GM12878 (cell line): ENCODE measurements around the gene HSD17B2. TPM values are rescaled to one million over a fixed set of nuclear protein-coding genes. Genes with fewer than 3 reads are reported as not detected.

Source experiments
- ATAC-seq: fragments of 200-7000 bp; cut with Tn5 transposase; 3 replicates; pipeline ENCODE4 v1.9.1; 2020; ENCODE audit warnings: mild to moderate bottlenecking, moderate library complexity
- BruUV-seq: library from RNA; stranded (reverse); fragments of 400-500 nt; replicated peaks from 2 replicates; lab custom pipeline; 2021; lab: Mats Ljungman, UMichigan
- CTCF ChIA-PET: fragments of 300-600 bp; sonication (Branson Sonifier 250); formaldehyde crosslinking; extraction: SDS; loops from one replicate; lab custom pipeline; 2021; ENCODE audit warnings: inconsistent platforms; lab: Yijun Ruan, JAX
- POLR2A ChIA-PET: fragments of 350-600 bp; formaldehyde crosslinking; extraction: SDS; loops from one replicate; lab custom pipeline; 2021; ENCODE audit warnings: inconsistent platforms; lab: Charles Lee
- RAD21 ChIA-PET: fragments of 300-600 bp; sonication (Branson Sonifier 250); formaldehyde crosslinking; loops from one replicate; lab custom pipeline; 2023; ENCODE audit warnings: antibody characterized with exemption; ENCODE audit not compliant: unreplicated experiment; lab: Charles Lee
- SMC1A ChIA-PET: fragments of 300-600 bp; sonication (Branson Sonifier 250); formaldehyde crosslinking; loops from one replicate; lab custom pipeline; 2023; ENCODE audit not compliant: unreplicated experiment, uncharacterized antibody; lab: Charles Lee
- DNase-seq: peaks from one replicate; pipeline ENCODE4 v3.0.0-alpha.2; 2011; ENCODE audit warnings: low read depth, low spot score
- FAIRE-seq: peaks from 3 replicates; lab custom pipeline; 2011; peaks lifted over from hg19 to GRCh38; lab: Jason Lieb, UNC
- H2AFZ ChIP-seq: 2 replicates; pipeline ENCODE4 v1.6.0; 2011; ENCODE audit warnings: low read depth, low read length, control low read depth; ENCODE audit not compliant: control insufficient read depth
- H3K27ac ChIP-seq: 2 replicates; pipeline ENCODE4 v1.5.1; 2011; ENCODE audit warnings: control low read depth; ENCODE audit not compliant: control insufficient read depth, insufficient read depth
- H3K27me3 ChIP-seq, 2 experiments: replicated peaks in 1 of 2; 2 replicates each; pipeline versions ENCODE4 v1.6.0 to v1.6.1; 2011; ENCODE audit warnings: low read length in 1 of 2; ENCODE audit not compliant: control insufficient read depth in 2 of 2, insufficient read depth in 2 of 2
- H3K36me3 ChIP-seq, 2 experiments: 2 replicates each; pipeline ENCODE4 v1.5.1; 2011; ENCODE audit warnings: low read length in 1 of 2; ENCODE audit not compliant: control insufficient read depth in 2 of 2, insufficient read depth in 2 of 2
- H3K4me1 ChIP-seq: 2 replicates; pipeline ENCODE4 v1.6.1; 2011; ENCODE audit warnings: mild to moderate bottlenecking, low read length, moderate library complexity, mixed read lengths; ENCODE audit not compliant: control insufficient read depth, insufficient read depth
- H3K4me2 ChIP-seq: 2 replicates; pipeline ENCODE4 v1.6.0; 2011; ENCODE audit warnings: control low read depth; ENCODE audit not compliant: control insufficient read depth, insufficient read depth
- H3K4me3 ChIP-seq: fragments of 200-600 bp; sonication (generic); 2 replicates; pipeline ENCODE4 v1.5.1; 2016
- H3K79me2 ChIP-seq: 2 replicates; pipeline ENCODE4 v1.6.0; 2011; ENCODE audit warnings: low read length; ENCODE audit not compliant: control insufficient read depth, insufficient read depth
- H3K9ac ChIP-seq: 2 replicates; pipeline ENCODE4 v1.8.0; 2011; ENCODE audit warnings: low read length, control low read depth, mixed read lengths; ENCODE audit not compliant: control insufficient read depth, insufficient read depth
- H3K9me3 ChIP-seq: replicated peaks from 3 replicates; pipeline ENCODE4 v1.5.1; 2011; ENCODE audit warnings: mild to moderate bottlenecking, low read length; ENCODE audit not compliant: control insufficient read depth, insufficient read depth
- H4K20me1 ChIP-seq: 2 replicates; pipeline ENCODE4 v1.6.0; 2011; ENCODE audit not compliant: control insufficient read depth, insufficient read depth
- ATF3 ChIP-seq: IDR thresholded peaks from 2 replicates; pipeline ENCODE4 v1.6.1; 2011; ENCODE audit warnings: low read depth, mild to moderate bottlenecking, low read length, moderate library complexity, borderline replicate concordance; ENCODE audit errors: extremely low read depth
- IRF5 ChIP-seq: fragments of 450-650 bp; IDR thresholded peaks from 2 replicates; pipeline ENCODE4 v1.6.1; 2017; ENCODE audit warnings: borderline replicate concordance
- NBN ChIP-seq: fragments of 450-650 bp; IDR thresholded peaks from 2 replicates; pipeline ENCODE4 v1.6.1; 2016
- RELB ChIP-seq: fragments of 450-650 bp; IDR thresholded peaks from 2 replicates; pipeline ENCODE4 v1.6.1; 2017; ENCODE audit warnings: low read depth, mild to moderate bottlenecking, moderate library complexity
- TAF1 ChIP-seq: IDR thresholded peaks from 2 replicates; pipeline ENCODE4 v1.6.1; 2011; ENCODE audit warnings: mild to moderate bottlenecking, low read depth, low read length, borderline replicate concordance
- USF2 ChIP-seq: IDR thresholded peaks from 2 replicates; pipeline ENCODE4 v1.6.1; 2011; ENCODE audit warnings: low read depth, low read length, improper control_type of control experiment, borderline replicate concordance
- ZBTB11 ChIP-seq: fragments of 450-650 bp; formaldehyde crosslinking; IDR thresholded peaks from 2 replicates; pipeline ENCODE4 v1.5.0; 2022; ENCODE audit warnings: mild to moderate bottlenecking, missing genetic modification characterization
- WGBS: methylation state at CpG from one replicate; pipeline ENCODE4 v1.1.6; 2016; ENCODE audit warnings: low lambda C conversion rate; ENCODE audit not compliant: insufficient replicate concordance, insufficient coverage; ENCODE audit errors: missing lambda C conversion rate; 5-methylcytosine and 5-hydroxymethylcytosine counted together
- in situ Hi-C: fragments of 300-500 bp; cut with MboI; formaldehyde crosslinking; loops from 9 replicates; pipeline ENCODE4 v1.14.3; 2018; ENCODE audit warnings: mixed read lengths
- intact Hi-C: fragments of 100-400 bp; cut with micrococcal nuclease; formaldehyde crosslinking; loops from one replicate; pipeline ENCODE4 v1.14.2; 2022; ENCODE audit not compliant: unreplicated experiment
- polyA plus RNA-seq, 11 experiments: library from polyadenylated mRNA; depleted of rRNA in 4 of 11; unstranded in 6 of 11; stranded (reverse) in 5 of 11; fragments of >200 nt; fragmentation: Nextera tagmentation in 4 of 11; fragmentation: Illumina TruSeq in 1 of 11; extraction: Ambion mirVana in 4 of 11; extraction: Trizol in 1 of 11; gene quantifications; 1 replicate in 1 of 11; 2 replicates in 10 of 11; pipeline versions ENCODE4 v1.2.1 to v1.2.3, GENCODE V29; 2011 to 2016; ENCODE audit warnings: inconsistent platforms in 2 of 11, missing spikeins in 2 of 11, low read depth in 1 of 11
- total RNA-seq, 4 experiments: library from RNA; depleted of rRNA in 3 of 4; stranded (reverse); fragments of >200 nt in 3 of 4; fragmentation: Illumina TruSeq in 1 of 4; extraction: Trizol in 1 of 4; gene quantifications; 2 replicates each; pipeline versions ENCODE4 v1.2.1 to v1.2.3, GENCODE V29; 2013 to 2021

HSD17B2 gene
- total and polyA plus RNA-seq, 10 of the 15 experiments (the other 5 are each of a cell fraction or from before 2014, with no cell fraction given) = not detected

GRCh38 chr16:82002831-82003230 is 32.2 kb upstream of the HSD17B2 start:
- Histone ChIP-seq H4K20me1 (no peaks in the 10 kb centered on the region), H3K79me2 (no peaks in the 10 kb centered on the region), H3K4me2 (no peak overlapping the region), H3K4me1 (no peaks in the 10 kb centered on the region), H3K9ac (no peak overlapping the region), H3K27ac (no peak overlapping the region), H2AFZ (no peak overlapping the region), H3K4me3 (no peak overlapping the region), H3K36me3 (no peaks in the 10 kb centered on the region), H3K9me3 (no peaks in the 10 kb centered on the region; the same call in 2 of the 3 replicates), H3K27me3 (no peaks in the 10 kb centered on the region)
- intact Hi-C loops (no loop called here), in situ Hi-C loops (no loop called here)
- ATAC-seq = no peak
- BruUV-seq = no TSS peak
- no peak for FAIRE-seq
- WGBS = 83% methylated on average over 3 of the region's 3 CpGs
- TF ChIP-seq IRF5 (no peak), TAF1 (no peak), ATF3 (no peak)
- ChIA-PET SMC1A (no interaction called here), CTCF (no interaction called here), RAD21 (no interaction called here), POLR2A (no interaction called here)
- DNase-seq = no peak

GRCh38 chr16:82004601-82005000 is 30.5 kb upstream of the HSD17B2 start:
- Histone ChIP-seq H3K27me3 (no peaks in the 10 kb centered on the region), H3K36me3 (no peaks in the 10 kb centered on the region), H3K9me3 (peaks cover 6% of the 10 kb centered on the region; the same call in 1 of the 3 replicates), H3K4me3 (no peak overlapping the region), H3K79me2 (no peaks in the 10 kb centered on the region), H2AFZ (no peak overlapping the region), H3K4me1 (no peaks in the 10 kb centered on the region), H3K27ac (no peak overlapping the region), H4K20me1 (no peaks in the 10 kb centered on the region), H3K4me2 (no peak overlapping the region), H3K9ac (no peak overlapping the region)
- ChIA-PET CTCF (no interaction called here), POLR2A (no interaction called here), RAD21 (no interaction called here), SMC1A (no interaction called here)
- WGBS = 61% methylated on average over 5 of the region's 5 CpGs
- no peak for ATAC-seq
- BruUV-seq = no TSS peak
- in situ Hi-C loops (no loop called here), intact Hi-C loops (no loop called here)
- DNase-seq = no peak
- no peak for FAIRE-seq
- TF ChIP-seq ZBTB11 = no peak
- no peak for TF ChIP-seq USF2
- TF ChIP-seq NBN = no peak
- TF ChIP-seq RELB = no peak
